HepG2 (cell line): ENCODE results near the gene CD151. TPM values are rescaled to one million over a fixed set of nuclear protein-coding genes. Genes with fewer than 3 reads are reported as not detected.

Experiments
- ATAC-seq: fragments of 200-7000 bp; cut with Tn5 transposase; 3 replicates; pipeline ENCODE4 v1.9.1; 2020; ENCODE audit warnings: mild to moderate bottlenecking, moderate library complexity
- BruUV-seq: library from RNA; stranded (reverse); fragments of 400-500 nt; replicated peaks from 2 replicates; lab custom pipeline; 2021; lab: Mats Ljungman, UMichigan
- CTCF ChIA-PET: fragments of 300-600 bp; formaldehyde crosslinking; extraction: SDS; loops from one replicate; lab custom pipeline; 2021; ENCODE audit warnings: low total read pairs, inconsistent platforms, low intra/inter-chr PET ratio; lab: Yijun Ruan, JAX
- POLR2A ChIA-PET: fragments of 350-600 bp; sonication (Branson Sonifier 250); formaldehyde crosslinking; loops from one replicate; lab custom pipeline; 2020; ENCODE audit warnings: antibody characterized with exemption, inconsistent platforms; lab: Yijun Ruan, JAX
- DNase-seq: peaks from one replicate; pipeline ENCODE4 v3.0.0-alpha.2; 2015; ENCODE audit warnings: low spot score
- FAIRE-seq: peaks from 3 replicates; lab custom pipeline; 2011; peaks lifted over from hg19 to GRCh38; lab: Jason Lieb, UNC
- H2AFZ ChIP-seq: one replicate; pipeline ENCODE4 v1.6.1; 2011; ENCODE audit warnings: low read length, inconsistent platforms
- H3K27ac ChIP-seq: fragments of 300-600 bp; 3 replicates; pipeline ENCODE4 v1.8.0; 2011; ENCODE audit warnings: mixed run types, mild to moderate bottlenecking, mixed read lengths, low read length, inconsistent platforms; ENCODE audit not compliant: insufficient read depth; ENCODE audit errors: extremely low read length
- H3K27me3 ChIP-seq, 2 experiments: fragments of 200-600 bp in 1 of 2; 2 replicates in 1 of 2; 3 replicates in 1 of 2; pipeline versions ENCODE4 v1.6.0 to v1.8.0; 2011; ENCODE audit warnings: low read length in 2 of 2, mild to moderate bottlenecking in 2 of 2, moderate library complexity in 2 of 2, inconsistent platforms in 1 of 2; ENCODE audit not compliant: insufficient read depth in 2 of 2, control insufficient read depth in 1 of 2
- H3K36me3 ChIP-seq, 2 experiments: fragments of 200-600 bp in 1 of 2; replicated peaks in 1 of 2; 2 replicates in 1 of 2; 3 replicates in 1 of 2; pipeline versions ENCODE4 v1.5.1 to v1.8.0; 2011; ENCODE audit warnings: low read length in 2 of 2, inconsistent platforms in 1 of 2; ENCODE audit not compliant: insufficient read depth in 2 of 2, control insufficient read depth in 1 of 2
- H3K4me1 ChIP-seq: 2 replicates; pipeline ENCODE4 v1.5.1; 2012; ENCODE audit warnings: low read length, inconsistent platforms; ENCODE audit not compliant: insufficient read depth
- H3K4me2 ChIP-seq: 2 replicates; pipeline ENCODE4 v1.6.0; 2011; ENCODE audit warnings: low read depth, low read length, inconsistent platforms
- H3K4me3 ChIP-seq, 3 experiments: fragments of 200-600 bp in 1 of 3; sonication (generic), shearing (Covaris generic) in 1 of 3; replicated peaks in 1 of 3; 2 replicates each; pipeline ENCODE4 v1.5.1; 2011 to 2016; ENCODE audit warnings: low read length in 3 of 3, inconsistent platforms in 2 of 3, low read depth in 2 of 3, mild to moderate bottlenecking in 2 of 3, control low read depth in 1 of 3, mixed read lengths in 1 of 3; ENCODE audit not compliant: insufficient read depth in 1 of 3
- H3K79me2 ChIP-seq: one replicate; pipeline ENCODE4 v1.6.1; 2011; ENCODE audit warnings: low read length, inconsistent platforms; ENCODE audit not compliant: insufficient read depth
- H3K9ac ChIP-seq: 2 replicates; pipeline ENCODE4 v1.6.0; 2011; ENCODE audit warnings: mild to moderate bottlenecking, low read depth, low read length, inconsistent platforms; ENCODE audit not compliant: insufficient read depth
- H3K9me3 ChIP-seq: 2 replicates; pipeline ENCODE4 v1.5.1; 2012; ENCODE audit warnings: mild to moderate bottlenecking, low read length
- H4K20me1 ChIP-seq: 2 replicates; pipeline ENCODE4 v1.6.0; 2011; ENCODE audit warnings: inconsistent platforms, mild to moderate bottlenecking, low read length, moderate library complexity; ENCODE audit not compliant: insufficient read depth
- CSRNP1 ChIP-seq: sonication (generic); formaldehyde crosslinking; IDR thresholded peaks from 2 replicates; pipeline ENCODE4 v1.8.1; 2023; ENCODE audit warnings: mild to moderate bottlenecking, missing genetic modification reagents
- MAF1 ChIP-seq: sonication (generic); formaldehyde crosslinking; IDR thresholded peaks from 2 replicates; pipeline ENCODE4 v1.5.0; 2020; ENCODE audit warnings: missing genetic modification reagents, borderline replicate concordance
- POLR2A ChIP-seq, 2 experiments: IDR thresholded peaks; 2 replicates each; pipeline ENCODE4 v1.6.1; 2011; ENCODE audit warnings: low read depth in 2 of 2, low read length in 2 of 2, mild to moderate bottlenecking in 1 of 2, moderate library complexity in 1 of 2; ENCODE audit not compliant: insufficient read depth in 1 of 2
- RBFOX2 ChIP-seq: fragments of 200-400 bp; formaldehyde crosslinking; IDR thresholded peaks from 2 replicates; pipeline ENCODE4 v1.6.1; 2017; ENCODE audit warnings: low read depth, mild to moderate bottlenecking, low read length
- SSRP1 ChIP-seq: IDR thresholded peaks from 2 replicates; pipeline ENCODE4 v1.6.1; 2016; ENCODE audit warnings: control low read depth
- ZNF280B ChIP-seq: sonication (generic); formaldehyde crosslinking; IDR thresholded peaks from 2 replicates; pipeline ENCODE4 v1.5.0; 2020; ENCODE audit warnings: missing genetic modification reagents, mild to moderate bottlenecking, borderline replicate concordance
- WGBS: methylation state at CpG from one replicate; pipeline ENCODE4 v1.1.6; 2017; ENCODE audit warnings: low lambda C conversion rate; 5-methylcytosine and 5-hydroxymethylcytosine counted together
- in situ Hi-C: cut with HindIII; loops from 2 replicates; pipeline ENCODE4 v1.10.0; 2017; ENCODE audit warnings: low pct_unique_long_range_greater_than_20kb; ENCODE audit not compliant: extremely low pct_ligation_motif_present
- intact Hi-C: fragments of 100-400 bp; cut with micrococcal nuclease; formaldehyde crosslinking; loops from one replicate; pipeline ENCODE4 v1.10.0; 2022; ENCODE audit not compliant: unreplicated experiment
- polyA plus RNA-seq, 8 experiments: library from polyadenylated mRNA; depleted of rRNA in 3 of 8; stranded (reverse) in 7 of 8; unstranded in 1 of 8; fragments of >200 nt; fragmentation: Illumina TruSeq in 4 of 8; extraction: Trizol in 4 of 8; gene quantifications; 2 replicates each; pipeline versions ENCODE4 v1.2.1 to v1.2.3, GENCODE V29; 2011 to 2016; ENCODE audit warnings: low read depth in 4 of 8, missing spikeins in 1 of 8, mixed read lengths in 1 of 8; ENCODE audit not compliant: insufficient read depth in 1 of 8
- total RNA-seq, 5 experiments: library from RNA; depleted of rRNA; stranded (reverse); fragments of >200 nt; fragmentation: Illumina TruSeq; extraction: Trizol; gene quantifications; 2 replicates each; pipeline ENCODE4 v1.2.3, GENCODE V29; 2016; ENCODE audit warnings: low read depth in 1 of 5

Gene CD151
- total and polyA plus RNA-seq, 2 of the 13 experiments (the other 11 are each of a cell fraction or from before 2014, with no cell fraction given): 125 to 197 TPM

- H3K27ac ChIP-seq: peak overlapping the region; percentile 53
- WGBS: 100% methylated on average over 1 of the region's 8 CpGs
- H3K79me2 ChIP-seq: peaks cover 36% of the 10 kb centered on the region
- in situ Hi-C loops: no loop called here
- ATAC-seq (peak; percentile 0; the same call in 1 of the 3 replicates), FAIRE-seq (no peak), DNase-seq (no peak)
- POLR2A ChIA-PET: interaction anchor here (0.7 to 16.1 kb wide), 7 partner anchors 8 to 84 kb away, joined by 3 to 264 read pairs (median 6); partner anchors contain the start of genes CD151, CRACR2B, PIDD1 and PNPLA2
- CTCF ChIA-PET: no interaction called here
- no peak overlapping the region for H3K4me3 ChIP-seq
- H4K20me1 ChIP-seq: peaks cover 20% of the 10 kb centered on the region; the same call in 1 of the 2 replicates
- H2AFZ ChIP-seq: no peak overlapping the region
- TF ChIP-seq ZNF280B (CRISPR knock-in tag) (no peak), POLR2A (IDR thresholded peaks at IDR 0.05; ENCODE audit: insufficient read depth in 1 of 2, low read depth in 2 of 2, low read length in 2 of 2) (peak in 1 of 2 experiments; percentile 6; a peak in 1 of 4 replicates), RBFOX2 (peak; percentile 10; the same call in 1 of the 2 replicates), MAF1 (CRISPR knock-in tag) (no peak), CSRNP1 (CRISPR knock-in tag) (no peak), SSRP1 (CRISPR knock-in tag) (no peak)
- H3K27me3 ChIP-seq: no peaks in the 10 kb centered on the region
- intact Hi-C loops: no loop called here
- BruUV-seq: no TSS peak
- H3K4me1 ChIP-seq: peaks cover 65% of the 10 kb centered on the region
- H3K36me3 ChIP-seq: peaks cover 9 to 36% of the 10 kb centered on the region in 2 experiments
- no peak overlapping the region for H3K4me2 ChIP-seq
- no peak overlapping the region for H3K9ac ChIP-seq
- no peaks in the 10 kb centered on the region for H3K9me3 ChIP-seq
Measured at GRCh38 chr11:837990-838307, 5.2 kb downstream of the CD151 start.
